Stimulated activated CD8-positive, alpha-beta memory T cell treated with anti-CD3 and anti-CD28 coated beads, Interleukin-4, amount 100 ng/mL, for 48 hours (primary cell): Measurements from ENCODE around the gene F2.

Experiments used
- DNase-seq: peaks from one replicate; pipeline ENCODE4 v3.0.0-alpha.2; 2020

The F2 gene

DNA sequence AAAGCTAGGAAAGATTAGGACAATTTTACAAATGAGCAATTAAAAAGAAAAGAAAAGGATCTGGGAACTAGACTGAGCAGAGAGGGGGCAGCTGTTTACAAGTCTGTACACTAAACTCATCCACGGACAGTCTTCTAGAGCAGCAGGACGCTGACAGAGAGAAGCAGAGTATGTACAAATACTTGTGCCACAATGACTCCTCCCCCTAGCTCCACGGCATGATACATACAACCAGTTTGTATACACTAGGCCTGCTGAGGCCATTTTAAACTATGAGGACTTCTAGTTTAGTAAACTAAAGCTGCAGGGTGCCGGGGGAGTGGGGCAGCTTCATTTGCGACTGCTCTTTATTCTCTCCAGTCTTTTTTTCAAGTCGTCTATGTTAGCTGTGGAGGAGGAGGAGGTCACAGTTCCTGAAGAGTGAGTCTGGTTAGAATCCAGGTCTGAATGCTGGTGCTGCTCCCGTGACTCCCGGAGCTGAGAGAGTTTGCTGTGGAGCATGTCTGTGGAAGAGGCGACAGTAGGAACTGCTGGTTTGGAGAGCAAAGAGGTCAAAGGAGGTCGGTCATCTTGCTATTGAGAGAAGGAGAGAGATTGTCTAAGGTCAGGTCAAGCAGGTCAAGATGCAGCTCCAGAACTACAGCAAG is 24.8 kb downstream of the F2 start:
- DNase-seq: no peak

DNA sequence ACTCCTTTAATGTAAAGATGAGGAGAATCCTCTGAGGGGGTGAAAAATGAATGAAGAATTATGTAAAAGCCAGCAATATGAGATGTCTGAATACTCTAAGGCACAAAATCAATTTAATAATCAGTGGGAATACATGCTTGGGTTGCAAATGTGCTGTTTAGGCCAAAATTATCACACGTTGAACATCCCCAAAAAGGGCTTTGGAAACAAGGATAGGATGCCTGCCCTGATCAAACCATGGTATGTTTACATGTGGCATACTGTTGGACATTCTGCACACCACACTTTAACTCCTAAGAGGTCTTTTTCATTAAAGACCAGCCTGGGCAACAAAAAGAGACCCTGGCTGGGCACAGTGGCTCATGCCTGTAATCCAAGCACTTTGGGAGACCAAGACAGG is 26.3 kb downstream of the F2 start:
- no peak for DNase-seq

DNA sequence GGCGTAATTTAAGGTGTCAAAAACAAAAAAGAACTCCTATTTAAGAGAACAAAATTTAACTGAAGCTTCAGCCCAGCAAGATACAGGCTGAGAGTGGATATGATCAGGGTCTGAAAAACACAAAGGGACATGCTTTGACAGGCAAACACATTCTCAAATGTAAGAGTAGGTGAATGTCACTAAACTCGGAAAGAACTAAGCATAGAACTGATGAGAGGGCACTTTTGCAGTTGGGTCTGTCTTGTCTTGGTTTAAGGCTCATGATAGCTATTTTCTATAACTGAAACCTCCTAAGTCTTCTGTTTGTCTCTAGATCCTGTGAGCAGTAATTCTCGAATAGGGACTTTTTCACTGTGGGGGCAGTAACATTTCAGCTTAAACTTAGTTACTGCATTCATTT is 27.0 kb downstream of the F2 start:
- no peak for DNase-seq

DNA sequence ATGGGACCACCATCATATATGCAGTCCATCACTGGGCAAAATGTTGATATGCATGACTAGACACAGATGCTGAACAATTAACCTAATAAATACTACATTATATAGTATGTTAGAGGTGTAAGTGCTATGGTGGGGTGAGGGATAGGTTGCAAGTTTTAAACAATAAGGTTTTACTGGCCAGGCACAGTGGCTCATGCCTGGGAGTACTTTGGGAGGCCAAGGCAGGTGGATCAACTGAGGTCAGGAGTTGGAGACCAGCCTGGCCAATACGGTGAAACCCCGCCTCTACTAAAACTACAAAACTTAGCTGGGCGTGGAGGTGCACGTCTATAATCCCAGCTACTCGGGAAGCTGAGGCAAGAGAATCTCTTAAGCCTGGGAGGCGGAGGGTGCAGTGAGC is 28.1 kb downstream of the F2 start:
- DNase-seq: no peak

DNA sequence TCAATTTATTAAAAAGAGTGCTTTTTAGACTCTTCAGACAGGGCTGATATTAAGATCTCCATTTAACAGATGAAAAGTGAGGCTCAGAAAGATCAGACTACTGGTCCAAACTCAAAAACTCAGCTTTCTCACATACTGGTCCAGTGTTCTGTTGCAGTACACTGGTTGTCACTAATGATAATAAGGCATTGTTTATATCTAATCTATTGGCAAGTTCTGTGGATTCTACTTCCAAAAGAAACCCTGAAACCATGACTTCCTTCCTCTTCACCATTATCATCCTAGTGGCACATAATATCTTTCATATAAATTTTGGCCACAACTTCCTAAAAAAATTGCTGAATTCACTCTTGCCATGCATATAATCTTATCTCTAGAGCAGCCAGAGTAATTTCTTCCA is 36.9 kb downstream of the F2 start:
- no peak for DNase-seq

DNA sequence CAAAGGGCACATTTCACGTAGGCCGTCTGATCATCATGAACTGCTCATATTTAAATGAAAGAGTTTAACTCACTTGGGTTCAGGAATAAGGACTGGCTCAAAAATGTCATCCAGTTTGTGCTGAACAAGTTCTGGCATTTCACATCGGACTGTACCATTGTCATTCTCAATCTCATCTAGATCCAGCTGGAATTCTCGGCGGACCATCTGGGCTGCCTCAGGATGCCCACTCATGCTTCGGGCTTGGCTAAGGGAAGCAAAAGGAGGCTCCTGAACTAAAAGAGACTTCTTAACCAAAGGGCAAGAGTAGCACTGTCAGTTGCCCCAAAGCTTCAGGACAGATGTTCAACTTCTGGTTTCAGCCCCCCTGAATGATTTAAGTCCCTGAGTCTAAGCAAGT is 40.2 kb downstream of the F2 start:
- no peak for DNase-seq

DNA sequence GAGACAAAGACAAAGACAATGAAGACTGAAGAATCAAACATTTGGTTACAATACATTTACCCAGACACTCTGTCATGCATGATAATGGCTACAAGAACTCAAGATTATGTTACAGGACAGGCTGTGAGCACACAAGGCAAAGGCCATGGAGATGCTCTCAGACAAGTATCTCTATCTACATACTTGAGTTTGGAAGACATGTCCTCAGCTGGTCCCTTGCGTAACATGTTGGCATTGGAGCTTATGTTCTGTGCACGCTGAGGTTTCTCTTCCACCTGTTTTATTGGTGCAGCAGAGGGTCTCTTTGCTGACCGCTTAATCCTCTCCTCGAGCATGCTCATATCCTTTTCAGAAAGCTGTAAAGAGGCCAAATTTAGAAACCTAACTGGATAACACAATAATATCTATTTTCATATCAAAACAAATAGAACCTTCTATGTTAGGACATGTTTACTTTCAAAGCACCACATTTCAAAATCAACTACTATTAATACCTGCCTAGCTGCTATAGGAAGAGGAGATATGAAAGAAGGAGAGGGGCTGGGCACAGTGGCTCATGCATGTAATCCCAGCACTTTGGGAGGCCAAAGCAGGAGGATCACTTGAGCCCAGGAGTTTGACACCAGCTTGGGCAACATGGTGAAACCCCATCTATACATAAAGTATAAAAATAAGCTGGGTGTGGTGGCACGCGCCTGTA is 41.6 kb downstream of the F2 start:
- DNase-seq: no peak

DNA sequence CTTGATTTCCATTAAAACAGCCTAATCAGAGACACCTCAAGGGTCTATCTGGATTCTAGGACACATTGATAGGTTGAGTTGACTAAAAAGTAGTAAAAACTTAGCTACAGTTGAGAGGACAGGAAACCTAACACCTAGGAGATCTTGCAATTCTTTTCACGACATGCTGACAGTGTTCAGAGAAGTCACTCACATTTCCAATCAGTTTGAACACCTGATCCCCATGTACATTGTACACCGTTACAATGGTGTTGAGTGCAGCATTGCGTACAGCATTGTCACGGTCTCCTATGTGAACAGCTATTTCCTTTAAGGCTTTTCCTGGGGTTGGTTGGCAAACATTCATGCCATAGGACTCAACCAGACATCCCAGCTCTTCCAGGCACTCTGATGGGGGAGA is 42.8 kb downstream of the F2 start:
- DNase-seq: no peak

DNA sequence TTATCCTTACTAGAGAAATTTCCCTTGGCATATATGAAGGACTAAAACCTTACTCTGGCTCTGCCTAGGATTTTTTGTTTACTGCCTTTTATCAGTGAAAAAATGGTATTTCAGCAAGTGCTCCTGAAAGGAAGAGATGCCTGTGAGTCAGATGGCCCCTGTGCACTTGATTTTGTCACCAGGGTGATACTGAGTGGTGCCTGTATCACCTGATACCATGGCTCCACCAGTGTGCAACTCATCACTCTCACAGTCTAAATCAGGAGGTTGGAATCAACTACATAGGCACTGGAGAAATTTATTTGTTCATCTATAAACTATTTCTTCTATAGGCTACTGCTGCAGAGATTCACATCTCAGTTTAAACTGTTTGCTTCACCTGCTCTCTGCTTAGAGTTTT is 43.2 kb downstream of the F2 start:
- DNase-seq: no peak

DNA sequence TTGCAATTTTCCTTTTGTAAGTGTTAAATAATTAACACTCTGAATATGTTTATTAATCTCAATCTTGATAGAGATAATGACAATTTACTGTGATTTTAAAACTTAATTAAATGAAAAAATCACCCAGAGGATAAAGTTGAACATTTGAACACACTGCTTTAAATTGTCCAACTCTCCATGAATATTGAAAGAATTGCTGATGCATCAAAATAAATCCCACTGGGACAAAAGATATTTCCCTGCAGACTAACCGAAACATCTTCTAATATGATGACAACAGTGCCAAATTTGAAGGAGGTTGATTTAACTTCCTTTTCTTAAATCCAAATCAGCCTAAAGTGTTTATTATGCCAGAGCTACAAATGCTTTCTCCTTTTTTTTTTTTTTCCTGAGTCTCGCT is 47.6 kb downstream of the F2 start:
- DNase-seq: no peak

DNA sequence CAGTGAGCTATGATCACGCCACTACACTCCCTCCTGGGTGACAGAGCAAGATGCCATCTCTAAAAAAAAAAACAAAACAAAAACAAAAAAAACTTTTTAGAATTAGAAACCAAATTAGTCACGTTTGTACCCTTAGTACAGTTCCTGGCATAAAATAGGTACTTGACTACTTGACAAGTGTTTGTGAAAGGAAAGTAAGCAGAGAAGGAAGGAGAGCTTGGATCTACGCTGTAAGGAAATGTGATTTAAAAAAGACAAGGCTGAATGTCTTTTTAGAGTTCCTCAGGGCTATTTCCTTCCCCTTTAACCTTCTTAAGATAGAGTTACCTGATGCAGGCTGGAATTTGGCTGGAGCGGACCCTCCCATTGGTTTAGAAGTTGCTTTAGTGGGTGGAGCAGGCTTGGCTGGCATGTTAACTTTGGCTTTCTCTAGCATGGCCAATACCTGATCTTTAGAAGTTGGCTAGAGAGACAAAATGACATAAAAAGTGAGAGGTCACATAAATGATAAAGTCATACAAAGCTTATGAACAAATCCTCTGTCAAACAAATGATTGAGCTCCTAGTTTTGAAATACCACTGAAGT is 50.7 kb downstream of the F2 start:
- no peak for DNase-seq

DNA sequence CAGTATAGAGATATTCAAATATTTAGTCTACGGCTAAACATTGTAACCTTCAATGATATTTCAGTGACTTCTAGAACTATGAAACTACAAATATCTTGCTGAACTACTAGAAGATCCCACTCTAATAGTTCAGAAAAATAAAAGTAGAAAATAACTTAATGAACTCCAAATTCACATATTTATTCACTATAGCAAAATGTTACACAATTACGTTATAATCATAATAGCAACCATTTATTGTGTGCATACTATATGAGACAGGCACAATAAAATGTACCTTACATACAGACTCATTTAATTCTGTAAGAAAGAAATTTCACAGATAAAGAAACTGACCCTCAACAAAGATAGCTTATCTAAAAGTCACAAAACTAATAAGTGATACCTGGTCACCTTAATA is 57.9 kb downstream of the F2 start:
- DNase-seq: no peak

DNA sequence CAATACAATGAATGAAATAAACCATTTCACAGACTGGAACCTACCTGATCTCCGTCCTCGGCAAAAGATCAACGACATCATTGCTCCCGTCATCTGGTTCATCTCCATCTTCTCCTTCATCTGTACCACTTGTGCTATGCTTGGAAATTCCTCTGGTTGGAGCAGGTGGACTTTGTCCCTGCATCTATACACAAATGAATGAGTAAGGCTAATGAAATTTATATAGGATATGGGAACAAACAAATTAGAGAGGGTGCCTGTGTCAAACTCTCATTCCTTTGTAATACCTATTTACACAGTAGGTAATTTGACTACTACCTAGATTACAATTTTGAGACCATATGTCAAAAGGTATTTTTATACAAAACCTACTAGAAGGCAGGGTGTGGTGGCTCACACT is 59.4 kb downstream of the F2 start:
- DNase-seq: no peak
